Tongue (tissue), 2 donors: ENCODE measurements around the gene FRMD6. TPM values are rescaled to one million over a fixed set of nuclear protein-coding genes. Genes with fewer than 3 reads are reported as not detected.
"Not testable (repeated sequence)": the region's sequence is repeated elsewhere in the genome, so short reads cannot be mapped to it uniquely, and the experiment has no call there.

Experiments
- DNase-seq: peaks from one replicate; pipeline ENCODE4 v3.0.0-alpha.2; 2015
- total RNA-seq: library from RNA; depleted of rRNA; stranded (reverse); fragments of >200 nt; gene quantifications from one replicate; pipeline ENCODE4 v1.2.3, GENCODE V29; 2014

Gene FRMD6
- total RNA-seq, 1 donor from 2014 or later: 100 TPM

GRCh38 chr14:51725061-51725460, 73.4 kb downstream of the FRMD6 start:
- DNase-seq: no peak

- no peak for DNase-seq
Observed at GRCh38 chr14:51726166-51726899, 74.6 kb downstream of the FRMD6 start.

- no peak for DNase-seq
Observed at GRCh38 chr14:51727526-51727925, 75.8 kb downstream of the FRMD6 start.

GRCh38 chr14:51730098-51730497, 78.4 kb downstream of the FRMD6 start:
- no peak for DNase-seq

GRCh38 chr14:51730684-51731083, 79.0 kb downstream of the FRMD6 start:
- no peak for DNase-seq

GRCh38 chr14:51732494-51733112, 80.9 kb downstream of the FRMD6 start:
- DNase-seq: no peak

GRCh38 chr14:51733147-51733546, 81.4 kb downstream of the FRMD6 start:
- DNase-seq: peak; percentile 14

GRCh38 chr14:51735851-51736250, 84.1 kb downstream of the FRMD6 start:
- no peak for DNase-seq

- DNase-seq: peak; percentile 10
Observed at GRCh38 chr14:51738754-51739153, 87.0 kb downstream of the FRMD6 start.

GRCh38 chr14:51743588-51744000, 91.9 kb downstream of the FRMD6 start:
- DNase-seq: no peak

GRCh38 chr14:51744372-51745130, 92.8 kb downstream of the FRMD6 start:
- no peak for DNase-seq

- DNase-seq: not testable (repeated sequence)
Observed at GRCh38 chr14:51746823-51747222, 95.1 kb downstream of the FRMD6 start.

- DNase-seq: no peak
Observed at GRCh38 chr14:51750542-51750941, 98.8 kb downstream of the FRMD6 start.

- peak; percentile 24 for DNase-seq
Observed at GRCh38 chr14:51751611-51752345, 100.1 kb downstream of the FRMD6 start.

GRCh38 chr14:51757756-51758155, 106.0 kb downstream of the FRMD6 start:
- DNase-seq: not testable (repeated sequence)

- DNase-seq: no peak
Observed at GRCh38 chr14:51759950-51760349, 108.2 kb downstream of the FRMD6 start.

GRCh38 chr14:51765726-51766125, 114.0 kb downstream of the FRMD6 start:
- not testable (repeated sequence) for DNase-seq

GRCh38 chr14:51766586-51766985, 114.9 kb downstream of the FRMD6 start:
- DNase-seq: not testable (repeated sequence)

GRCh38 chr14:51769261-51769660, 117.6 kb downstream of the FRMD6 start:
- not testable (repeated sequence) for DNase-seq

GRCh38 chr14:51774209-51774608, 122.5 kb downstream of the FRMD6 start:
- DNase-seq: no peak

- peak; percentile 77 for DNase-seq
Observed at GRCh38 chr14:51776102-51776894, 124.6 kb downstream of the FRMD6 start.
